Testis (tissue), 3 donors: Measurements from ENCODE around the gene SUPT20H. TPM values are rescaled to one million over a fixed set of nuclear protein-coding genes. Genes with fewer than 3 reads are reported as not detected.

Source experiments
- DNase-seq: peaks from one replicate; pipeline ENCODE4 v3.0.0-alpha.2; 2019
- H3K27ac ChIP-seq, 2 donors: fragments of 200-600 bp; sonication (generic); one replicate each; pipeline ENCODE4 v1.5.1; 2019
- H3K27me3 ChIP-seq: fragments of 200-600 bp; sonication (generic); one replicate; pipeline ENCODE4 v1.5.1; 2019
- H3K36me3 ChIP-seq: fragments of 200-600 bp; sonication (generic); one replicate; pipeline ENCODE4 v1.5.1; 2017; ENCODE audit warnings: low read depth; ENCODE audit errors: missing control alignments
- H3K4me1 ChIP-seq: fragments of 200-600 bp; sonication (generic); one replicate; pipeline ENCODE4 v1.5.1; 2019
- H3K4me3 ChIP-seq, 2 donors: fragments of 200-600 bp; sonication (generic); one replicate each; pipeline ENCODE4 v1.5.1; 2017 to 2019
- H3K9me3 ChIP-seq: fragments of 200-600 bp; sonication (generic); one replicate; pipeline ENCODE4 v1.5.1; 2017
- CTCF ChIP-seq, 3 experiments: fragments of 450-650 bp in 2 of 3; fragments of 200-600 bp in 1 of 3; sonication (generic) in 1 of 3; IDR thresholded peaks; one replicate each; pipeline ENCODE4 v1.5.1; 2016 to 2019; ENCODE audit warnings: antibody characterized with exemption in 3 of 3, mild to moderate bottlenecking in 2 of 3, moderate library complexity in 1 of 3
- POLR2A ChIP-seq: fragments of 450-650 bp; IDR thresholded peaks from one replicate; pipeline ENCODE4 v1.6.1; 2017; ENCODE audit warnings: antibody characterized with exemption, mild to moderate bottlenecking, moderate library complexity
- WGBS, 2 donors: methylation state at CpG; one replicate each; pipeline ENCODE4 v1.1.5; 2018; 5-methylcytosine and 5-hydroxymethylcytosine counted together
- intact Hi-C: fragments of 100-400 bp; cut with DNase I; formaldehyde crosslinking; loops from one replicate; pipeline ENCODE4 v1.15.1; 2023; ENCODE audit warnings: low total_unique reads
- polyA plus RNA-seq: library from polyadenylated mRNA; stranded (reverse); fragments of 350-450 nt; fragmentation: Illumina TruSeq; extraction: RNeasy Lipid Tissue Mini Kit (QIAGEN cat#74804); gene quantifications from one replicate; pipeline ENCODE4 v1.2.3, GENCODE V29; 2014; ENCODE audit warnings: low read depth, low replicate concordance; ENCODE audit not compliant: insufficient read depth
- total RNA-seq, 2 donors: library from RNA; depleted of rRNA; stranded (reverse); fragments of >200 nt; gene quantifications; one replicate each; pipeline ENCODE4 v1.2.3, GENCODE V29; 2016

Gene SUPT20H
- total and polyA plus RNA-seq, 3 donors from 2014 or later, result 109 to 176 (median 119) TPM

GRCh38 chr13:37049810-37050209, 9.7 kb downstream of the SUPT20H start:
- no peak for TF ChIP-seq POLR2A
- TF ChIP-seq CTCF (IDR thresholded peaks at IDR 0.05), result no peak
- DNase-seq, result no peak
- WGBS, 2 donors, result 50 to 58% methylated on average over 1 of the region's 1 CpG
- Histone ChIP-seq H3K4me1 (no peaks in the 10 kb centered on the region), H3K27ac (no peak overlapping the region), H3K4me3 (no peak overlapping the region), H3K27me3 (no peaks in the 10 kb centered on the region), H3K36me3 (no peaks in the 10 kb centered on the region), H3K9me3 (no peaks in the 10 kb centered on the region)
- intact Hi-C loops, result no loop called here

GRCh38 chr13:37047846-37048245, 11.6 kb downstream of the SUPT20H start:
- TF ChIP-seq POLR2A, result no peak
- TF ChIP-seq CTCF (IDR thresholded peaks at IDR 0.05), result no peak
- no peak for DNase-seq
- no peak overlapping the region for H3K4me3 ChIP-seq
- H3K27me3 ChIP-seq, result no peaks in the 10 kb centered on the region
- no peaks in the 10 kb centered on the region for H3K36me3 ChIP-seq
- intact Hi-C loops, result no loop called here
- no peaks in the 10 kb centered on the region for H3K9me3 ChIP-seq
- H3K27ac ChIP-seq, result no peak overlapping the region
- no peaks in the 10 kb centered on the region for H3K4me1 ChIP-seq
- 88 to 91% methylated on average over 3 of the region's 3 CpGs for WGBS, 2 donors

DNA sequence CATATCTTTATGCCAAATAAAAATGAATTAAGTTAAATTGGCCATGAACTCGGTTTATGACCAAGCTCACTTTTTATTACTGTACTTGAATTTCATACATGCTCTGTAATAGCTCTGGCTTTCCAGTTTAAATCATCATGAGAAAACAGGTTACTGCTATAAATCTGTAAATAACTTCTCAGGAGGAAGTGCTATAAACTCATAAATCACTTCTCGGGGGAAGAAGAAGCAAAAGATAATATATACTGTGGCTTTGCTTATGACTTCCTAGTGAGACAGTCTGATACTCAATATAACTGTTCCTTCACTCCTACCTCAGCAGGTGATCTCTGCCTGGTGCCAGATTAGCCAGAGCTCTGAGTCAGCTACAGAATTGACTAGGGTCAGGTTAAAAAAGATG, 12.5 kb downstream of the SUPT20H start:
- TF ChIP-seq CTCF (IDR thresholded peaks at IDR 0.05) (no peak), POLR2A (no peak)
- WGBS, 2 donors, result 66 to 82% methylated on average over 2 of the region's 2 CpGs
- no peaks in the 10 kb centered on the region for H3K36me3 ChIP-seq
- H3K4me1 ChIP-seq, result no peaks in the 10 kb centered on the region
- no peak for DNase-seq
- H3K27me3 ChIP-seq, result no peaks in the 10 kb centered on the region
- intact Hi-C loops, result no loop called here
- no peak overlapping the region for H3K4me3 ChIP-seq
- no peaks in the 10 kb centered on the region for H3K9me3 ChIP-seq
- no peak overlapping the region for H3K27ac ChIP-seq

DNA sequence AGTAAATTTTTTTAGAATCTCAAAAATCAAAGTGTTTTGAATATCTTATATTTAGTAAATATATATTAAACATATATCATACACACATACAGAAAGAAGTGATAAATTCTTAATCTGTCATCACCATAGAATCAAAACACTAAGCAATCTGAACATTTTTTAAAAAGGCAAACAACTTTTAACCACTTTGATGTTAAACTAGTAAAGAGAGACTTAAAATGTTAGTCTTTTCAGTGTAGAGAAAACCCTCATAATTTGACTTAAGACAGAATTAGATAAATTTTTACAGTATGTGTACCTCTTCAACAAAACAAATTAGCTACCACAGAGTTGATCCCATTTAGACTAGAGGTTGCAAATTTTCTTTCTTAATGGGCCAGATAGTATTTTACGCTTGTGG, 13.4 kb downstream of the SUPT20H start:
- Histone ChIP-seq H3K9me3 (no peaks in the 10 kb centered on the region), H3K36me3 (no peaks in the 10 kb centered on the region), H3K27me3 (no peaks in the 10 kb centered on the region), H3K27ac (no peak overlapping the region), H3K4me3 (no peak overlapping the region), H3K4me1 (no peaks in the 10 kb centered on the region)
- WGBS, 2 donors, result 88 to 96% methylated on average over 1 of the region's 1 CpG
- TF ChIP-seq POLR2A (no peak), CTCF (IDR thresholded peaks at IDR 0.05) (no peak)
- DNase-seq, result no peak
- intact Hi-C loops, result no loop called here

DNA sequence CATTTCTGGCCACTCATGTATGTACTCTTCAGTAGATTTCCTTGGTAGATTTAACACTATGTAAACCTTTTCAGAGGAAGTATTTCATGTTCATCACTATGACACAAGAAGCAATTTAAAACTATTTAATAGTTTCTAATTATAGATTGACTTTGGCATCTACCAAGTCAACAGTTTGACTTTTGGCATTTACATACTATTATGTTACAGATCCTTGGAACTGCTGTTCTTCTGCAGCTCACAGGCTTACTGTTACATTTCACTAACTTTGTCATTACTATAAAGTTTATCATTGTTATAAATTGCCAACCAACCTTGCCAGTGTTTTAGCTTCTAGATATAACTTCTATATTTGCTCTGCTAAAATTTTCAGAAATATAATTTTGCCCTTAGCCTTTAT, 18.7 kb downstream of the SUPT20H start:
- Histone ChIP-seq H3K9me3 (no peaks in the 10 kb centered on the region), H3K36me3 (no peaks in the 10 kb centered on the region), H3K4me3 (no peak overlapping the region), H3K27me3 (no peaks in the 10 kb centered on the region), H3K27ac (no peak overlapping the region), H3K4me1 (no peaks in the 10 kb centered on the region)
- TF ChIP-seq POLR2A (no peak), CTCF (IDR thresholded peaks at IDR 0.05) (no peak)
- DNase-seq, result no peak
- intact Hi-C loops, result no loop called here
